SK-N-SH (cell line): ENCODE data around the gene IRF9. TPM values are rescaled to one million over a fixed set of nuclear protein-coding genes. Genes with fewer than 3 reads are reported as not detected.

Experiments used
- CTCF ChIA-PET: fragments of 300-600, 350-600 bp; formaldehyde crosslinking; extraction: SDS; loops from one replicate; lab custom pipeline; 2021; lab: Yijun Ruan, JAX
- POLR2A ChIA-PET: fragments of 350-600 bp; sonication (Branson Sonifier 250); formaldehyde crosslinking; extraction: SDS; loops from one replicate; lab custom pipeline; 2020; ENCODE audit warnings: antibody characterized with exemption, inconsistent platforms; lab: Yijun Ruan, JAX
- DNase-seq: peaks from one replicate; pipeline ENCODE4 v3.0.0; 2012
- H2AFZ ChIP-seq: fragments of 200-600 bp; sonication (generic); 2 replicates; pipeline ENCODE4 v1.8.1; 2016; ENCODE audit warnings: antibody characterized with exemption, mild to moderate bottlenecking, low read depth
- H3F3A ChIP-seq: fragments of 200-600 bp; sonication (generic); replicated peaks from 2 replicates; pipeline ENCODE3; 2016; ENCODE audit warnings: antibody characterized with exemption, mild to moderate bottlenecking; ENCODE audit not compliant: insufficient read depth
- H3K27ac ChIP-seq, 2 experiments: fragments of 200-500 bp in 1 of 2; fragments of 200-600 bp in 1 of 2; sonication (Bioruptor generic) in 1 of 2; sonication (generic), shearing (Covaris generic) in 1 of 2; 2 replicates each; pipeline versions ENCODE4 v1.5.1 to v1.6.1; 2014 to 2016; ENCODE audit warnings: low read depth in 2 of 2, inconsistent platforms in 1 of 2, low read length in 1 of 2, mild to moderate bottlenecking in 1 of 2, mixed read lengths in 1 of 2
- H3K27me3 ChIP-seq: fragments of 200-600 bp; sonication (generic), shearing (Covaris generic); 2 replicates; pipeline ENCODE4 v1.6.1; 2016; ENCODE audit warnings: mixed run types; ENCODE audit not compliant: insufficient read depth
- H3K36me3 ChIP-seq, 2 experiments: fragments of 200-500 bp in 1 of 2; fragments of 200-600 bp in 1 of 2; sonication (Bioruptor generic) in 1 of 2; sonication (generic) in 1 of 2; replicated peaks in 1 of 2; 2 replicates each; pipeline versions ENCODE3 to v1.5.1; 2014 to 2016; ENCODE audit warnings: low read length in 1 of 2, mild to moderate bottlenecking in 1 of 2; ENCODE audit not compliant: insufficient read depth in 2 of 2, control insufficient read depth in 1 of 2
- H3K4me1 ChIP-seq, 2 experiments: fragments of 200-500 bp in 1 of 2; fragments of 200-600 bp in 1 of 2; sonication (Bioruptor generic) in 1 of 2; sonication (generic), shearing (Covaris generic) in 1 of 2; 2 replicates each; pipeline versions ENCODE4 v1.5.1 to v1.6.1; 2014 to 2016; ENCODE audit warnings: low read depth in 1 of 2, low read length in 1 of 2, mixed run types in 1 of 2; ENCODE audit not compliant: insufficient read depth in 2 of 2, control insufficient read depth in 1 of 2
- H3K4me2 ChIP-seq: fragments of 200-600 bp; sonication (generic), shearing (Covaris generic); 2 replicates; pipeline ENCODE4 v1.6.1; 2017; ENCODE audit warnings: mixed run types
- H3K4me3 ChIP-seq, 2 experiments: fragments of 200-500 bp in 1 of 2; fragments of 200-600 bp in 1 of 2; sonication (Bioruptor generic) in 1 of 2; sonication (generic), shearing (Covaris generic) in 1 of 2; 2 replicates each; pipeline versions ENCODE4 v1.5.1 to v1.8.1; 2014 to 2016; ENCODE audit warnings: low read depth in 2 of 2, inconsistent platforms in 1 of 2, low read length in 1 of 2, mild to moderate bottlenecking in 1 of 2, mixed read lengths in 1 of 2, moderate library complexity in 1 of 2
- H3K79me2 ChIP-seq: fragments of 200-600 bp; sonication (generic); 2 replicates; pipeline ENCODE4 v1.8.1; 2017; ENCODE audit warnings: mild to moderate bottlenecking; ENCODE audit not compliant: insufficient read depth
- H3K9ac ChIP-seq: fragments of 200-600 bp; sonication (generic); 2 replicates; pipeline ENCODE4 v1.6.1; 2017; ENCODE audit warnings: mixed run types
- H3K9me2 ChIP-seq: fragments of 200-600 bp; sonication (generic); 2 replicates; pipeline ENCODE4 v1.6.1; 2017; ENCODE audit warnings: mixed run types
- H3K9me3 ChIP-seq: fragments of 200-600 bp; sonication (generic); 2 replicates; pipeline ENCODE4 v1.6.1; 2017; ENCODE audit warnings: mixed run types, mild to moderate bottlenecking, moderate library complexity
- H4K20me1 ChIP-seq: fragments of 200-600 bp; sonication (generic); 2 replicates; pipeline ENCODE4 v1.6.1; 2017; ENCODE audit warnings: mild to moderate bottlenecking, mixed run types; ENCODE audit not compliant: insufficient read depth
- CTCF ChIP-seq: fragments of 200-600 bp; sonication (generic); IDR thresholded peaks from 2 replicates; pipeline ENCODE4 v1.6.1; 2017; ENCODE audit warnings: antibody characterized with exemption, mild to moderate bottlenecking, moderate library complexity
- EZH2phosphoT487 ChIP-seq: fragments of 200-600 bp; sonication (generic); IDR thresholded peaks from 2 replicates; pipeline ENCODE4 v1.6.1; 2017; ENCODE audit warnings: low read depth, mixed run types, mild to moderate bottlenecking, antibody characterized with exemption, moderate library complexity, borderline replicate concordance
- FOXJ3 ChIP-seq: sonication (generic); formaldehyde crosslinking; IDR thresholded peaks from 2 replicates; pipeline ENCODE4 v1.5.1; 2020; ENCODE audit warnings: mild to moderate bottlenecking, missing genetic modification reagents
- GATA2 ChIP-seq: sonication (generic); formaldehyde crosslinking; IDR thresholded peaks from 2 replicates; pipeline ENCODE4 v1.5.0; 2020; ENCODE audit warnings: mild to moderate bottlenecking, missing genetic modification reagents
- JUND ChIP-seq: IDR thresholded peaks from 2 replicates; pipeline ENCODE4 v1.4.0; 2012
- MAX ChIP-seq: IDR thresholded peaks from 2 replicates; pipeline ENCODE4 v1.4.0; 2012; ENCODE audit warnings: low read depth
- MEF2A ChIP-seq: IDR thresholded peaks from 2 replicates; pipeline ENCODE4 v1.4.0; 2012; ENCODE audit warnings: low read depth, borderline replicate concordance
- MXI1 ChIP-seq: IDR thresholded peaks from 2 replicates; pipeline ENCODE4 v1.6.1; 2012; ENCODE audit warnings: mild to moderate bottlenecking, low read depth, low read length, improper control_type of control experiment
- NRF1 ChIP-seq: IDR thresholded peaks from 2 replicates; pipeline ENCODE4 v1.6.1; 2012; ENCODE audit warnings: low read depth, mild to moderate bottlenecking, low read length
- PBX3 ChIP-seq: IDR thresholded peaks from 2 replicates; pipeline ENCODE4; 2012
- POLR2AphosphoS5 ChIP-seq: IDR thresholded peaks from 2 replicates; pipeline ENCODE4 v1.6.1; 2012; ENCODE audit warnings: low read depth, low read length
- TCF12 ChIP-seq: IDR thresholded peaks from 2 replicates; pipeline ENCODE4 v1.4.0; 2012
- TEAD4 ChIP-seq: IDR thresholded peaks from 2 replicates; pipeline ENCODE4 v1.4.0; 2012; ENCODE audit warnings: mild to moderate bottlenecking, borderline replicate concordance; ENCODE audit not compliant: insufficient read depth
- USF1 ChIP-seq: IDR thresholded peaks from 2 replicates; pipeline ENCODE4 v1.4.0; 2012; ENCODE audit warnings: low read depth, borderline replicate concordance
- USF2 ChIP-seq: fragments of 150-350 bp; IDR thresholded peaks from 2 replicates; pipeline ENCODE4 v1.6.1; 2017; ENCODE audit warnings: antibody characterized with exemption, low read length, low read depth, borderline replicate concordance
- YY1 ChIP-seq: IDR thresholded peaks from 2 replicates; pipeline ENCODE4 v1.4.0; 2012; ENCODE audit warnings: low read depth, mild to moderate bottlenecking
- ZBTB33 ChIP-seq: IDR thresholded peaks from 2 replicates; pipeline ENCODE4 v1.4.0; 2012; ENCODE audit warnings: low read depth, borderline replicate concordance
- WGBS: methylation state at CpG from one replicate; pipeline ENCODE4 v1.1.6; 2017; ENCODE audit warnings: low lambda C conversion rate; 5-methylcytosine and 5-hydroxymethylcytosine counted together
- polyA plus RNA-seq, 3 experiments: library from polyadenylated mRNA; depleted of rRNA; stranded (reverse); fragments of >200 nt; gene quantifications; 2 replicates each; pipeline ENCODE4 v1.2.3, GENCODE V29; 2012

The IRF9 gene
- polyA plus RNA-seq, 1 of the 3 experiments (the other 2 are of a cell fraction), result 37.6 TPM

- H3K79me2 ChIP-seq, result peaks cover 52% of the 10 kb centered on the region
- peaks cover 11 to 20% of the 10 kb centered on the region in 2 experiments for H3K4me1 ChIP-seq
- no peaks in the 10 kb centered on the region for H3K9me3 ChIP-seq
- DNase-seq, result no peak
- H3K9ac ChIP-seq, result peak overlapping the region; percentile 79
- POLR2A ChIA-PET, result interaction anchor here (1.9 to 3.9 kb wide), 4 partner anchors 12 to 41 kb away, joined by 4 to 50 read pairs (median 18); partner anchors contain the start of genes DCAF11, IPO4, IRF9 and NRL
- peak overlapping the region; percentile 93 to 98 for H3K4me3 ChIP-seq
- H4K20me1 ChIP-seq, result peaks cover 10% of the 10 kb centered on the region; the same call in 1 of the 2 replicates
- H3K36me3 ChIP-seq, result peaks cover 36 to 52% of the 10 kb centered on the region in 2 experiments
- H3K27me3 ChIP-seq, result no peaks in the 10 kb centered on the region
- CTCF ChIA-PET, result interaction anchor here (1.9 to 4.6 kb wide), 2 partner anchors 13 to 39 kb away, joined by 6 to 38 read pairs; partner anchors contain the start of gene IRF9
- H3K27ac ChIP-seq, result peak overlapping the region; percentile 29 to 75; a peak in 2 of 4 replicates
- 4% methylated on average over 10 of the region's 29 CpGs for WGBS
- TF ChIP-seq MAX (0 out of 2 replicates have a peak, but pooled peaks have one; percentile 7), GATA2 (CRISPR knock-in tag) (no peak), TCF12 (no peak), MXI1 (0 out of 2 replicates have a peak, but pooled peaks have one; percentile 8)
- H3K9me2 ChIP-seq, result no peaks in the 10 kb centered on the region
- peak overlapping the region; percentile 83 for H3K4me2 ChIP-seq
- peaks cover 6% of the 10 kb centered on the region for H3F3A ChIP-seq
- no peak overlapping the region for H2AFZ ChIP-seq
These were observed 13.2 kb upstream of the IRF9 start for GRCh38 chr14:24147761-24148428.

GRCh38 chr14:24149302-24149969 is 11.6 kb upstream of the IRF9 start:
- H3K4me1 ChIP-seq, result peaks cover 11 to 20% of the 10 kb centered on the region in 2 experiments
- H3K4me2 ChIP-seq, result no peak overlapping the region
- 93% methylated on average over 3 of the region's 3 CpGs for WGBS
- H2AFZ ChIP-seq, result no peak overlapping the region
- ChIA-PET POLR2A (interaction anchor here (3.9 kb wide), 1 partner anchor 11 kb away, joined by 50 read pairs; the partner anchor contains the start of gene IRF9), CTCF (interaction anchor here (1.0 to 4.6 kb wide), 4 partner anchors 11 to 40 kb away, joined by 3 to 38 read pairs (median 18); partner anchors contain the start of gene IRF9)
- H3K9ac ChIP-seq, result no peak overlapping the region
- peaks cover 5% of the 10 kb centered on the region for H3F3A ChIP-seq
- H3K9me3 ChIP-seq, result no peaks in the 10 kb centered on the region
- no peaks in the 10 kb centered on the region for H3K27me3 ChIP-seq
- no peak for DNase-seq
- H3K27ac ChIP-seq, result no peak overlapping the region
- no peak overlapping the region for H3K4me3 ChIP-seq
- H3K36me3 ChIP-seq, result peaks cover 34 to 37% of the 10 kb centered on the region in 2 experiments
- no peaks in the 10 kb centered on the region for H3K9me2 ChIP-seq
- H3K79me2 ChIP-seq, result peaks cover 47% of the 10 kb centered on the region
- peaks cover 10% of the 10 kb centered on the region; the same call in 1 of the 2 replicates for H4K20me1 ChIP-seq
- TF ChIP-seq TEAD4, result no peak
- TF ChIP-seq FOXJ3 (CRISPR knock-in tag), result no peak
- TF ChIP-seq MXI1, result no peak
- no peak for TF ChIP-seq JUND
- no peak for TF ChIP-seq USF1
- no peak for TF ChIP-seq MAX
- no peak for TF ChIP-seq USF2
- no peak for TF ChIP-seq YY1
- TF ChIP-seq MEF2A, result no peak
- TF ChIP-seq POLR2AphosphoS5, result no peak
- no peak for TF ChIP-seq CTCF
- no peak for TF ChIP-seq EZH2phosphoT487
- TF ChIP-seq PBX3, result no peak
- no peak for TF ChIP-seq ZBTB33
- no peak for TF ChIP-seq NRF1
